HG03139 (cell line): ENCODE data around the gene HSF5.

Source experiments
- ATAC-seq: cut with Tn5 transposase; IDR thresholded peaks from one replicate; pipeline ENCODE4 v1.9.1; 2021; ENCODE audit not compliant: unreplicated experiment

The HSF5 gene

DNA sequence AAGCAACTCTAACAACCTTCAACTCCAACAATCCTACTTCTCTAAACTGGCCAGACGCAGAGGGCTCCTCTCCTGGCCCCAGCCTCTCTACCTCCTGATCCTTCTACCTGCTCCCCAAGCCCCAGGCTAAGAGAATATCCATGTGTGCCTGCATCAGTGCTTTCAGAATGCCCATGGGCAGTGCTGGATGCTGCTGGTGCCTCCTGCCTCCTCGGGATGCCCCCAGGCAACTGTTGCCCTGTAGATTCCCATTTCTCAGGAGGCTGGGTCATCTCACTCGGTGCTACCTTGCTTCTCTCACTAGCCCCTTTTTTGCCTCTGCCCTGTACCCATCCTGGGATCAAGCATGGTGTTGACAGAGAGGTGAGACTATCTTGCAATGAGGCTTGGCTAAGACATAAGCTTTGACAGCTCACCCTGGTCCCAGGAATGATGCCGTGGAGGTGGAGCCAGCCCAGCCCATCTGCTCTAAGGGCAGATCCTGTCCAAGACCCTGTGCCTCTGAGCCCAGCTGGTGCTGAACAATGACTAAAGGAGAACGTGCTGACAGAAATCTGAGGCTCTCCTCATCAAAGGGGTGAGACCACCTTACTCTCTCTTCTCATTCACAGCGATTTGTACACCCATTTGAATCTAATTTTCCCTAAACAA, 116.8 kb downstream of the HSF5 start:
- ATAC-seq, result no peak

DNA sequence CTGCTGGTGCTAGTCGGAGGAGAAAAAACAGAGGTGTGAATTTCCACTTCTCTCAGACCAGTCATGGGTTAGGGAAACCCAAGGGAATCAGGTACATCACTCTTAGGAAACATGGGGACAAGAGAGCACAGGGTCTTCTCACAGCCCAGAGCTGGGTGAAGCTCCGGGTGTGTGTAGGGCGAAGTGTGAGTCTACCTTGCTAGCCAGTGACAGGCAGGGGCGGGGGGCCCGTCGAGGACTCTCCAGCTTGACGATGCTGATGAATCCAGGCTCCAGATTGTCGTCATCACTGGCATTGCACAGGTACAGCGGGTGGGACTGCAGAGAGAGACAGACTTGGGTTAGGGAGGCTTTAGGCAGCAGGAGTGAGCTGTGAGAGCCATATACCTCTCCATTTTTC, 117.5 kb downstream of the HSF5 start:
- ATAC-seq, result no peak

DNA sequence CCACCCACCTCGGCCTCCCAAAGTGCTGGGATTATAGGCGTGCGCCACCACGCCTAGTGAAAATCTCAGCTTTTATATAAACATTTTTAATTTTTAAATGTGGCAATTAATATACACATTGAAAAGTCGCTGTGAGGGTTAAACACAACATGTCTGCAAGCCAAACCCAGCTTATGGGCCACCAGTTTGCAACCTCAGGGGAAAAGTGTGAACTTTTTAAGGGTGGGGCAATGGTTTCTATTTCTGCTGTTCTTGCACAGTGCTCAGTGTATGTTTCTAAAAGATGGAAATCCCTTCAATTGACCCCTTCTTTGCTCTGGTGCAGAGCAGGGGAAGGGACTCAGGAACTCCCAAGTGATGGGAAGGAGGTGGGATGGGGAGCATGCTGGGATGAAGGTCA, 117.9 kb downstream of the HSF5 start:
- ATAC-seq, result no peak
